Measurements from ENCODE around the gene PBX3. TPM values are rescaled to one million over a fixed set of nuclear protein-coding genes. Genes with fewer than 3 reads are reported as not detected.

PBX3 gene
- total and polyA plus RNA-seq, 4 donors: 7.3 to 18.9 (median 11.1) TPM

DNA sequence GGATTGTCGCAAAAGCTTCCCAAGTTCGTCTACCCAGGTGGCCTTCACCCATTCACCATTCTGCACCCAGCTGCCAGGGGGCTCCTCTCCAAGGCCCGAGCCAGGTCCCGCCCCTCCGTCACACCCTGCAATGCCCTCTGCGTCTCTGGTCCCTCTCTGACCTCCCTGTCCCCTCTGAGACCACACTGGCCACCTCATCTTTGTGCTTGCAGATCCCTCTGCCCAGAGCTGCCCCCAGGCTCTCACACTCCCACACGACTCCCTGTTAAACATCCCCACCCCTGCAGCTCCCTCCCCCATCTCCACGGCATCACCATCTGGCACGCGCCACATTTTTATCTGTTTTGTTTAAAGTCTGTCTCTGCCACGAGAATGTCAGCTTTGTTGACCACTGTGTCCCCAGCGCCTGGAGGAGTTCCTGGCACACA, 243.6 kb downstream of the PBX3 start (continued):
- TF ChIP-seq EGR1 (IDR thresholded peaks at IDR 0.05; ENCODE audit: low read depth in 2 of 2) (no peak), TAF1 (conservative IDR thresholded peaks at IDR 0.05) (no peak), SP1 (IDR thresholded peaks at IDR 0.05) (no peak), HNF4G (IDR thresholded peaks at IDR 0.05) (no peak)

DNA sequence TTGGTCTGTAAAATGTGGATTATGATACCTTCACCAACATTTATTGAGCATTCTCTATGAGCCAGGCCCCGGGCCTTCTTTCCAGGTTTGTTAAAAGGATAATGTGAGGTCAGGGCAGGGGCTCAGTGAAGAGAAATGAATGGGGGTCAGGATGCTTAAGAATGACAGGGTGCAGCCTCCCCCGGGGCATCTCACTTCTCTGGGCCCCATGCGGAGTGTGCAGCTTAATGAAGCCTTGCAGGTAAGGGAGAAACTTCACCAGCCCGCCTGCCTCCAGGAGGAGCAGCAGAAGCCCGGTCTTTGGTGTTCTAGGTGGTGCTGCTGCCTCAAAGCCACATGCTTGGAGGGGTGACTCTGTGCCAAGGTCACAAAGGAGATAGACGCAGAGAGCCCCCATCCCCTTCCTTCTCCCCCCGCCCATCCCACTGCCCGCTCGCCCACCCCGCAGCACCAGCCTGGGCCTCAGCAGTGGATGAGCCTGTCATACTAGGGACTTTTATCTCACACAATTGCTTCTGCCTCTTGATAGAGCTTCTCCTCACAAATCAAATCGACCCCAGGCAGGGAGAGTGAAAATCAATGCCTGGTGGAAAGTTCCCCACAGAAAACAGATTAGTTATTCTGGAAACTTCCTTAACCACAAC, 244.8 kb downstream of the PBX3 start:
- no peak overlapping the region for H3K4me3 ChIP-seq (ENCODE audit: low read depth in 1 of 3, low read length in 3 of 3)
- H3K4me1 ChIP-seq (ENCODE audit: control insufficient read depth in 4 of 4, insufficient read depth in 4 of 4, low read length in 3 of 4): no peaks in the 10 kb centered on the region
- H3K27me3 ChIP-seq (ENCODE audit: control insufficient read depth in 4 of 4, insufficient read depth in 4 of 4, low read length in 3 of 4): no peaks in the 10 kb centered on the region
- TF ChIP-seq JUND (IDR thresholded peaks at IDR 0.05) (no peak), HNF4A (conservative IDR thresholded peaks at IDR 0.05) (no peak), TAF1 (conservative IDR thresholded peaks at IDR 0.05) (no peak), GABPA (IDR thresholded peaks at IDR 0.05 in 1 of 2, conservative IDR thresholded peaks at IDR 0.05 in 1 of 2) (no peak), HNF4G (IDR thresholded peaks at IDR 0.05) (no peak), FOXA1 (IDR thresholded peaks at IDR 0.05) (no peak), FOXA2 (IDR thresholded peaks at IDR 0.05) (no peak)
- TF ChIP-seq, protein P1, sequence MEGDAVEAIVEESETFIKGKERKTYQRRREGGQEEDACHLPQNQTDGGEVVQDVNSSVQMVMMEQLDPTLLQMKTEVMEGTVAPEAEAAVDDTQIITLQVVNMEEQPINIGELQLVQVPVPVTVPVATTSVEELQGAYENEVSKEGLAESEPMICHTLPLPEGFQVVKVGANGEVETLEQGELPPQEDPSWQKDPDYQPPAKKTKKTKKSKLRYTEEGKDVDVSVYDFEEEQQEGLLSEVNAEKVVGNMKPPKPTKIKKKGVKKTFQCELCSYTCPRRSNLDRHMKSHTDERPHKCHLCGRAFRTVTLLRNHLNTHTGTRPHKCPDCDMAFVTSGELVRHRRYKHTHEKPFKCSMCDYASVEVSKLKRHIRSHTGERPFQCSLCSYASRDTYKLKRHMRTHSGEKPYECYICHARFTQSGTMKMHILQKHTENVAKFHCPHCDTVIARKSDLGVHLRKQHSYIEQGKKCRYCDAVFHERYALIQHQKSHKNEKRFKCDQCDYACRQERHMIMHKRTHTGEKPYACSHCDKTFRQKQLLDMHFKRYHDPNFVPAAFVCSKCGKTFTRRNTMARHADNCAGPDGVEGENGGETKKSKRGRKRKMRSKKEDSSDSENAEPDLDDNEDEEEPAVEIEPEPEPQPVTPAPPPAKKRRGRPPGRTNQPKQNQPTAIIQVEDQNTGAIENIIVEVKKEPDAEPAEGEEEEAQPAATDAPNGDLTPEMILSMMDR (IDR thresholded peaks at IDR 0.05; ENCODE audit: low read depth, low read length, missing input control): no peak
- TF ChIP-seq, protein P2, sequence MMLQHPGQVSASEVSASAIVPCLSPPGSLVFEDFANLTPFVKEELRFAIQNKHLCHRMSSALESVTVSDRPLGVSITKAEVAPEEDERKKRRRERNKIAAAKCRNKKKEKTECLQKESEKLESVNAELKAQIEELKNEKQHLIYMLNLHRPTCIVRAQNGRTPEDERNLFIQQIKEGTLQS (IDR thresholded peaks at IDR 0.05): no peak
- TF ChIP-seq, protein P3, sequence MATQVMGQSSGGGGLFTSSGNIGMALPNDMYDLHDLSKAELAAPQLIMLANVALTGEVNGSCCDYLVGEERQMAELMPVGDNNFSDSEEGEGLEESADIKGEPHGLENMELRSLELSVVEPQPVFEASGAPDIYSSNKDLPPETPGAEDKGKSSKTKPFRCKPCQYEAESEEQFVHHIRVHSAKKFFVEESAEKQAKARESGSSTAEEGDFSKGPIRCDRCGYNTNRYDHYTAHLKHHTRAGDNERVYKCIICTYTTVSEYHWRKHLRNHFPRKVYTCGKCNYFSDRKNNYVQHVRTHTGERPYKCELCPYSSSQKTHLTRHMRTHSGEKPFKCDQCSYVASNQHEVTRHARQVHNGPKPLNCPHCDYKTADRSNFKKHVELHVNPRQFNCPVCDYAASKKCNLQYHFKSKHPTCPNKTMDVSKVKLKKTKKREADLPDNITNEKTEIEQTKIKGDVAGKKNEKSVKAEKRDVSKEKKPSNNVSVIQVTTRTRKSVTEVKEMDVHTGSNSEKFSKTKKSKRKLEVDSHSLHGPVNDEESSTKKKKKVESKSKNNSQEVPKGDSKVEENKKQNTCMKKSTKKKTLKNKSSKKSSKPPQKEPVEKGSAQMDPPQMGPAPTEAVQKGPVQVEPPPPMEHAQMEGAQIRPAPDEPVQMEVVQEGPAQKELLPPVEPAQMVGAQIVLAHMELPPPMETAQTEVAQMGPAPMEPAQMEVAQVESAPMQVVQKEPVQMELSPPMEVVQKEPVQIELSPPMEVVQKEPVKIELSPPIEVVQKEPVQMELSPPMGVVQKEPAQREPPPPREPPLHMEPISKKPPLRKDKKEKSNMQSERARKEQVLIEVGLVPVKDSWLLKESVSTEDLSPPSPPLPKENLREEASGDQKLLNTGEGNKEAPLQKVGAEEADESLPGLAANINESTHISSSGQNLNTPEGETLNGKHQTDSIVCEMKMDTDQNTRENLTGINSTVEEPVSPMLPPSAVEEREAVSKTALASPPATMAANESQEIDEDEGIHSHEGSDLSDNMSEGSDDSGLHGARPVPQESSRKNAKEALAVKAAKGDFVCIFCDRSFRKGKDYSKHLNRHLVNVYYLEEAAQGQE (IDR thresholded peaks at IDR 0.05): no peak
- DNase-seq (ENCODE audit: low spot score): no peak
- no peak overlapping the region for H3K9ac ChIP-seq (ENCODE audit: low read depth in 1 of 2, low read length in 2 of 2)
- H3K27ac ChIP-seq (ENCODE audit: low read depth in 1 of 2, low read length in 2 of 2): no peak overlapping the region
- 88% methylated on average over 11 of the region's 11 CpGs for WGBS
- no peaks in the 10 kb centered on the region for H3K9me3 ChIP-seq (ENCODE audit: control insufficient read depth in 4 of 4, low read length in 3 of 4)
- H3K36me3 ChIP-seq (ENCODE audit: control insufficient read depth in 4 of 4, insufficient read depth in 3 of 4, low read depth in 1 of 4, low read length in 3 of 4): no peaks in the 10 kb centered on the region

DNA sequence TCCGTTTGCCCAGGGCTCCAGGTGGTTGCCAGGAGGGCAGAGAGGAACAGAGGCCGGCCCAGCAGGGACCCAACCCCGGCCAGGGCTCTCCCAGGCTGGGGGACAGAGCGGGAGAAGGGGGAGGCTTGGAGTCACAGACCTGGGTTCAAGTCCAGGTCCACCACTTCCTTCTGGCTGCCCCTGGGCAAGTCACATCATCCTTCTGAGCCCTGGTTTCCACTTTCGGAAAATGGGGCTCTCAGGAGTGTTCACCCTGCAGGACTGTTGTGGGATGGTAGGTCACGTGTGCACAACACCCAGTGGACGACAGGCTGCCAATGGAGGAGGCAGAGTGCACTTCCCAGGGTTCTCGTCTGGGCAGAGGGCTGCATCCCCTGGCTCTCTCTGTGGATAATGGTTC, 245.4 kb downstream of the PBX3 start:
- Histone ChIP-seq H3K4me3 (ENCODE audit: low read depth in 1 of 3, low read length in 3 of 3) (no peak overlapping the region), H3K9ac (ENCODE audit: low read depth in 1 of 2, low read length in 2 of 2) (no peak overlapping the region), H3K36me3 (ENCODE audit: control insufficient read depth in 4 of 4, insufficient read depth in 3 of 4, low read depth in 1 of 4, low read length in 3 of 4) (no peaks in the 10 kb centered on the region), H3K27me3 (ENCODE audit: control insufficient read depth in 4 of 4, insufficient read depth in 4 of 4, low read length in 3 of 4) (no peaks in the 10 kb centered on the region), H3K27ac (ENCODE audit: low read depth in 1 of 2, low read length in 2 of 2) (no peak overlapping the region), H3K9me3 (ENCODE audit: control insufficient read depth in 4 of 4, low read length in 3 of 4) (no peaks in the 10 kb centered on the region), H3K4me1 (ENCODE audit: control insufficient read depth in 4 of 4, insufficient read depth in 4 of 4, low read length in 3 of 4) (no peaks in the 10 kb centered on the region)
- no peak for DNase-seq (ENCODE audit: low spot score)
- WGBS: 84% methylated on average over 8 of the region's 8 CpGs
- no peak for TF ChIP-seq NR2F2 (IDR thresholded peaks at IDR 0.05)
- TF ChIP-seq, protein P3 (IDR thresholded peaks at IDR 0.05): no peak
- TF ChIP-seq, protein P4, sequence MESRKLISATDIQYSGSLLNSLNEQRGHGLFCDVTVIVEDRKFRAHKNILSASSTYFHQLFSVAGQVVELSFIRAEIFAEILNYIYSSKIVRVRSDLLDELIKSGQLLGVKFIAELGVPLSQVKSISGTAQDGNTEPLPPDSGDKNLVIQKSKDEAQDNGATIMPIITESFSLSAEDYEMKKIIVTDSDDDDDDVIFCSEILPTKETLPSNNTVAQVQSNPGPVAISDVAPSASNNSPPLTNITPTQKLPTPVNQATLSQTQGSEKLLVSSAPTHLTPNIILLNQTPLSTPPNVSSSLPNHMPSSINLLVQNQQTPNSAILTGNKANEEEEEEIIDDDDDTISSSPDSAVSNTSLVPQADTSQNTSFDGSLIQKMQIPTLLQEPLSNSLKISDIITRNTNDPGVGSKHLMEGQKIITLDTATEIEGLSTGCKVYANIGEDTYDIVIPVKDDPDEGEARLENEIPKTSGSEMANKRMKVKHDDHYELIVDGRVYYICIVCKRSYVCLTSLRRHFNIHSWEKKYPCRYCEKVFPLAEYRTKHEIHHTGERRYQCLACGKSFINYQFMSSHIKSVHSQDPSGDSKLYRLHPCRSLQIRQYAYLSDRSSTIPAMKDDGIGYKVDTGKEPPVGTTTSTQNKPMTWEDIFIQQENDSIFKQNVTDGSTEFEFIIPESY (IDR thresholded peaks at IDR 0.05): no peak
- TF ChIP-seq JUND (IDR thresholded peaks at IDR 0.05): no peak
- TF ChIP-seq, protein P2 (IDR thresholded peaks at IDR 0.05): no peak
- TF ChIP-seq FOXA2 (IDR thresholded peaks at IDR 0.05): no peak
- no peak for TF ChIP-seq FOXA1 (IDR thresholded peaks at IDR 0.05)
- TF ChIP-seq, protein P5, sequence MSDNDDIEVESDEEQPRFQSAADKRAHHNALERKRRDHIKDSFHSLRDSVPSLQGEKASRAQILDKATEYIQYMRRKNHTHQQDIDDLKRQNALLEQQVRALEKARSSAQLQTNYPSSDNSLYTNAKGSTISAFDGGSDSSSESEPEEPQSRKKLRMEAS (IDR thresholded peaks at IDR 0.05): no peak
- no peak for TF ChIP-seq RAD21 (IDR thresholded peaks at IDR 0.05)
- TF ChIP-seq TAF1 (conservative IDR thresholded peaks at IDR 0.05): no peak
